Pancreas (tissue), 10 donors: ENCODE measurements around the gene YAE1. TPM values are rescaled to one million over a fixed set of nuclear protein-coding genes. Genes with fewer than 3 reads are reported as not detected.

Experiments used
- ATAC-seq, 4 donors: fragments of 200-7000 bp; cut with Tn5 transposase; one replicate each; pipeline versions ENCODE4 v1.8.0 to v1.9.1; 2020; ENCODE audit warnings: mild to moderate bottlenecking in 4 of 4, moderate library complexity in 4 of 4
- DNase-seq, 6 donors: peaks; one replicate each; pipeline ENCODE4 v3.0.0-alpha.2; 2020
- FAIRE-seq: peaks from 2 replicates; lab custom pipeline; 2012; peaks lifted over from hg19 to GRCh38; lab: Jason Lieb, UNC
- H3K27ac ChIP-seq, 4 donors: fragments of 200-600 bp; sonication (generic); 1 replicate in 3 of 4; 2 replicates in 1 of 4; pipeline versions ENCODE4 v1.5.0 to v1.8.0; 2020
- H3K27me3 ChIP-seq, 4 donors: fragments of 200-600 bp; one replicate each; pipeline ENCODE4 v1.8.0; 2021
- H3K36me3 ChIP-seq, 3 donors: fragments of 200-600 bp; sonication (generic) in 1 of 3; one replicate each; pipeline versions ENCODE4 v1.5.0 to v1.8.0; 2020 to 2021
- H3K4me1 ChIP-seq, 3 donors: fragments of 200-600 bp; one replicate each; pipeline ENCODE4 v1.8.0; 2021
- H3K4me3 ChIP-seq, 4 donors: fragments of 200-600 bp; sonication (generic) in 2 of 4; one replicate each; pipeline versions ENCODE4 v1.5.0 to v1.8.0; 2020 to 2021
- H3K9me3 ChIP-seq, 4 donors: fragments of 200-600 bp; one replicate each; pipeline ENCODE4 v1.8.0; 2021
- CTCF ChIP-seq, 4 donors: fragments of 200-600 bp; sonication (generic) in 3 of 4; IDR thresholded peaks; one replicate each; pipeline versions ENCODE4 v1.5.0 to v1.8.0; 2021; ENCODE audit warnings: antibody characterized with exemption in 4 of 4
- WGBS, 2 donors: extraction: QIAGEN DNeasy Blood & Tissue Kit; methylation state at CpG; one replicate each; pipeline ENCODE4 v1.1.7; 2013; 5-methylcytosine and 5-hydroxymethylcytosine counted together
- intact Hi-C, 3 donors: fragments of 100-400 bp; cut with DNase I; formaldehyde crosslinking; loops; one replicate each; pipeline versions ENCODE4 v1.11.1 to v1.14.2; 2022
- polyA plus RNA-seq, 2 donors: library from polyadenylated mRNA; stranded (reverse); fragments of 200-250 nt; gene quantifications; one replicate each; pipeline ENCODE4 v1.2.3, GENCODE V29; 2013
- total RNA-seq, 6 donors: library from RNA; stranded (reverse); fragmentation: NEBNext Ultra II Directional in 4 of 6; extraction: Animal tissue kit (Norgen Biotek cat#: 25700) in 4 of 6; gene quantifications; one replicate each; pipeline versions ENCODE4 v1.2.1 to v1.2.4, GENCODE V29; 2021 to 2023
- donor health status: healthy with polysubstance abuse.
- donor health status: DM: no; HTN: no; CAD: no; lungs with moderate emphysema.
- donor health status: DM: no; HTN: no; CAD: no.
- donor health status: control.
- donor health status: control.
- donor health status: Bipolar disorder and iron deficiency.
- donor health status: DM: yes; HTN: yes; CAD: no.
- donor health status: DM: no; HTN: no; CAD: no.
- donor health status: DM: no; HTN: no; CAD: no.
- donor health status: DM: yes; HTN: yes; CAD: no.

The YAE1 gene
- total and polyA plus RNA-seq, 8 donors: 6.4 to 17.6 (median 8.2) TPM

GRCh38 chr7:39613577-39613976 is 47.4 kb downstream of the YAE1 start:
- no peak for TF ChIP-seq CTCF (IDR thresholded peaks at IDR 0.05)
- Histone ChIP-seq H3K4me1 (peaks cover 0 to 18% (median 14%) of the 10 kb centered on the region in 3 donors), H3K27ac (no peak overlapping the region), H3K27me3 (no peaks in the 10 kb centered on the region), H3K9me3 (no peaks in the 10 kb centered on the region), H3K4me3 (no peak overlapping the region), H3K36me3 (no peaks in the 10 kb centered on the region)
- WGBS, 2 donors: 81 to 82% methylated on average over 4 of the region's 4 CpGs
- DNase-seq (no peak), ATAC-seq (no peak), FAIRE-seq (no peak)
- intact Hi-C loops: no loop called here

GRCh38 chr7:39614299-39614698 is 48.1 kb downstream of the YAE1 start:
- intact Hi-C loops: no loop called here
- Histone ChIP-seq H3K4me1 (peaks cover 0 to 18% (median 14%) of the 10 kb centered on the region in 3 donors), H3K9me3 (no peaks in the 10 kb centered on the region), H3K4me3 (no peak overlapping the region), H3K36me3 (no peaks in the 10 kb centered on the region), H3K27ac (no peak overlapping the region), H3K27me3 (no peaks in the 10 kb centered on the region)
- ATAC-seq: no peak
- TF ChIP-seq CTCF (IDR thresholded peaks at IDR 0.05): no peak
- no peak for DNase-seq
- WGBS, 2 donors: 88 to 98% methylated on average over 2 of the region's 2 CpGs
- FAIRE-seq: no peak

GRCh38 chr7:39615350-39615975 is 49.3 kb downstream of the YAE1 start:
- ATAC-seq (peak; percentile 38 to 77 (median 60)), FAIRE-seq (no peak)
- peaks cover 0 to 18% (median 14%) of the 10 kb centered on the region in 3 donors for H3K4me1 ChIP-seq

GRCh38 chr7:39616138-39616537 is 49.9 kb downstream of the YAE1 start:
- no peaks in the 10 kb centered on the region for H3K27me3 ChIP-seq
- 11 to 12% methylated on average over 1 of the region's 1 CpG for WGBS, 2 donors
- H3K4me3 ChIP-seq: no peak overlapping the region
- TF ChIP-seq CTCF (IDR thresholded peaks at IDR 0.05): no peak
- ATAC-seq (peak in 2 of 4 donors; percentile 28 to 81), FAIRE-seq (no peak), DNase-seq (no peak)
- intact Hi-C loops: no loop called here
- H3K36me3 ChIP-seq: no peaks in the 10 kb centered on the region
- peaks cover 0 to 18% (median 14%) of the 10 kb centered on the region in 3 donors for H3K4me1 ChIP-seq
- H3K9me3 ChIP-seq: no peaks in the 10 kb centered on the region
- H3K27ac ChIP-seq: peak overlapping the region in 1 of 4 donors; percentile 20

More at GRCh38 chr7:39615350-39615975, 49.3 kb downstream of the YAE1 start:
- intact Hi-C loops: no loop called here
- no peaks in the 10 kb centered on the region for H3K9me3 ChIP-seq
- no peaks in the 10 kb centered on the region for H3K27me3 ChIP-seq
- TF ChIP-seq CTCF (IDR thresholded peaks at IDR 0.05): no peak
- no peaks in the 10 kb centered on the region for H3K36me3 ChIP-seq
- 7 to 12% methylated on average over 1 of the region's 1 CpG for WGBS, 2 donors
- DNase-seq: no peak
- peak overlapping the region in 2 of 4 donors; percentile 20 to 35 for H3K27ac ChIP-seq
- H3K4me3 ChIP-seq: no peak overlapping the region

- intact Hi-C loops: no loop called here
Observed at GRCh38 chr7:39617005-39617404, 50.8 kb downstream of the YAE1 start.

More at GRCh38 chr7:39617005-39617404, 50.8 kb downstream of the YAE1 start:
- H3K27me3 ChIP-seq: no peaks in the 10 kb centered on the region
- ATAC-seq: no peak
- H3K36me3 ChIP-seq: no peaks in the 10 kb centered on the region
- no peak for FAIRE-seq
- H3K4me1 ChIP-seq: peaks cover 0 to 18% (median 14%) of the 10 kb centered on the region in 3 donors
- DNase-seq: no peak
- no peak overlapping the region for H3K4me3 ChIP-seq
- no peak for TF ChIP-seq CTCF (IDR thresholded peaks at IDR 0.05)
- H3K9me3 ChIP-seq: no peaks in the 10 kb centered on the region
- no peak overlapping the region for H3K27ac ChIP-seq
